Astrocyte (in vitro differentiated cells and primary cell): ENCODE results near the gene KCNMA1. TPM values are rescaled to one million over a fixed set of nuclear protein-coding genes. Genes with fewer than 3 reads are reported as not detected.

ENCODE experiments used
- DNase-seq: peaks from one replicate; pipeline ENCODE4 v3.0.0-alpha.2; 2010; ENCODE audit warnings: low read depth
- FAIRE-seq: peaks from 2 replicates; lab custom pipeline; 2011; peaks lifted over from hg19 to GRCh38; lab: Jason Lieb, UNC
- H2AFZ ChIP-seq: 2 replicates; pipeline ENCODE4 v1.6.0; 2012; ENCODE audit warnings: low read depth, low read length, inconsistent platforms
- H3K27ac ChIP-seq: 2 replicates; pipeline ENCODE4 v1.5.1; 2011; ENCODE audit warnings: low read depth, low read length, inconsistent platforms
- H3K27me3 ChIP-seq: 2 replicates; pipeline ENCODE4 v1.6.0; 2011; ENCODE audit warnings: low read length, inconsistent platforms; ENCODE audit not compliant: insufficient read depth
- H3K36me3 ChIP-seq: 2 replicates; pipeline ENCODE4 v1.5.1; 2011; ENCODE audit warnings: low read length, inconsistent platforms; ENCODE audit not compliant: insufficient read depth
- H3K4me1 ChIP-seq: 2 replicates; pipeline ENCODE4 v1.5.1; 2011; ENCODE audit warnings: low read length, inconsistent platforms; ENCODE audit not compliant: insufficient read depth
- H3K4me2 ChIP-seq: 2 replicates; pipeline ENCODE4 v1.6.0; 2012; ENCODE audit warnings: low read length, inconsistent platforms
- H3K4me3 ChIP-seq: 2 replicates; pipeline ENCODE4 v1.5.1; 2011; ENCODE audit warnings: low read depth, mild to moderate bottlenecking, low read length, inconsistent platforms; ENCODE audit not compliant: insufficient read depth
- H3K79me2 ChIP-seq: 2 replicates; pipeline ENCODE4 v1.6.0; 2012; ENCODE audit warnings: mild to moderate bottlenecking, low read length, inconsistent platforms; ENCODE audit not compliant: insufficient read depth
- H3K9ac ChIP-seq: 2 replicates; pipeline ENCODE4 v1.6.0; 2012; ENCODE audit warnings: mild to moderate bottlenecking, low read length, inconsistent platforms
- H3K9me3 ChIP-seq: 2 replicates; pipeline ENCODE4 v1.5.1; 2012; ENCODE audit warnings: low read depth, mild to moderate bottlenecking, low read length, inconsistent platforms; ENCODE audit not compliant: insufficient read depth
- H4K20me1 ChIP-seq: 2 replicates; pipeline ENCODE4 v1.6.0; 2012; ENCODE audit warnings: low read length, inconsistent platforms; ENCODE audit not compliant: insufficient read depth
- H3K27ac Mint-ChIP-seq: one replicate; pipeline ENCODE4 v1.8.0; 2021; ENCODE audit warnings: mild to moderate bottlenecking, mixed read lengths; ENCODE audit not compliant: unreplicated experiment
- H3K27me3 Mint-ChIP-seq: one replicate; pipeline ENCODE4 v1.8.0; 2021; ENCODE audit warnings: low read depth, mixed read lengths; ENCODE audit not compliant: unreplicated experiment
- H3K36me3 Mint-ChIP-seq: one replicate; pipeline ENCODE4 v1.8.0; 2021; ENCODE audit warnings: low read depth, mixed read lengths; ENCODE audit not compliant: unreplicated experiment
- H3K4me1 Mint-ChIP-seq: one replicate; pipeline ENCODE4 v1.8.0; 2021; ENCODE audit warnings: low read depth, mixed read lengths; ENCODE audit not compliant: unreplicated experiment
- H3K4me3 Mint-ChIP-seq: one replicate; pipeline ENCODE4 v1.8.0; 2021; ENCODE audit warnings: mild to moderate bottlenecking, moderate library complexity, mixed read lengths; ENCODE audit not compliant: unreplicated experiment
- H3K9me3 Mint-ChIP-seq: one replicate; pipeline ENCODE4 v1.8.0; 2021; ENCODE audit warnings: mild to moderate bottlenecking, mixed read lengths; ENCODE audit not compliant: unreplicated experiment
- EZH2 ChIP-seq: IDR thresholded peaks from 2 replicates; pipeline ENCODE4 v1.6.1; 2012; ENCODE audit warnings: mild to moderate bottlenecking, low read length, inconsistent platforms; ENCODE audit not compliant: insufficient read depth
- total RNA-seq: library from RNA; stranded (reverse); gene quantifications from 2 replicates; pipeline ENCODE4 v1.2.1, GENCODE V29; 2021
- TF ChIP-seq, protein P1 (sequence below): IDR thresholded peaks from 2 replicates; pipeline ENCODE4 v1.5.1; 2011; ENCODE audit warnings: low read depth, mild to moderate bottlenecking, inconsistent platforms, low read length, moderate library complexity; ENCODE audit not compliant: insufficient read depth

Gene KCNMA1
- total RNA-seq, 1 donor from 2014 or later = 45.8 TPM

GRCh38 chr10:77474386-77474785 is 163.2 kb downstream of the KCNMA1 start:
- no peak for DNase-seq
- no peak for TF ChIP-seq EZH2
- TF ChIP-seq, protein P1, sequence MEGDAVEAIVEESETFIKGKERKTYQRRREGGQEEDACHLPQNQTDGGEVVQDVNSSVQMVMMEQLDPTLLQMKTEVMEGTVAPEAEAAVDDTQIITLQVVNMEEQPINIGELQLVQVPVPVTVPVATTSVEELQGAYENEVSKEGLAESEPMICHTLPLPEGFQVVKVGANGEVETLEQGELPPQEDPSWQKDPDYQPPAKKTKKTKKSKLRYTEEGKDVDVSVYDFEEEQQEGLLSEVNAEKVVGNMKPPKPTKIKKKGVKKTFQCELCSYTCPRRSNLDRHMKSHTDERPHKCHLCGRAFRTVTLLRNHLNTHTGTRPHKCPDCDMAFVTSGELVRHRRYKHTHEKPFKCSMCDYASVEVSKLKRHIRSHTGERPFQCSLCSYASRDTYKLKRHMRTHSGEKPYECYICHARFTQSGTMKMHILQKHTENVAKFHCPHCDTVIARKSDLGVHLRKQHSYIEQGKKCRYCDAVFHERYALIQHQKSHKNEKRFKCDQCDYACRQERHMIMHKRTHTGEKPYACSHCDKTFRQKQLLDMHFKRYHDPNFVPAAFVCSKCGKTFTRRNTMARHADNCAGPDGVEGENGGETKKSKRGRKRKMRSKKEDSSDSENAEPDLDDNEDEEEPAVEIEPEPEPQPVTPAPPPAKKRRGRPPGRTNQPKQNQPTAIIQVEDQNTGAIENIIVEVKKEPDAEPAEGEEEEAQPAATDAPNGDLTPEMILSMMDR = no peak
- peaks cover 13% of the 10 kb centered on the region for H3K4me1 Mint-ChIP-seq
- Histone ChIP-seq H3K9ac (no peak overlapping the region), H3K36me3 (no peaks in the 10 kb centered on the region), H3K79me2 (no peaks in the 10 kb centered on the region), H3K4me1 (peaks cover 16% of the 10 kb centered on the region), H3K27me3 (no peaks in the 10 kb centered on the region), H2AFZ (no peak overlapping the region), H3K4me3 (no peak overlapping the region), H3K27ac (no peak overlapping the region), H4K20me1 (peaks cover 6% of the 10 kb centered on the region), H3K4me2 (no peak overlapping the region), H3K9me3 (no peaks in the 10 kb centered on the region)
- no peak for FAIRE-seq
- H3K9me3 Mint-ChIP-seq = no peaks in the 10 kb centered on the region
- H3K27me3 Mint-ChIP-seq = no peaks in the 10 kb centered on the region
- H3K36me3 Mint-ChIP-seq = peaks cover 5% of the 10 kb centered on the region
- no peak overlapping the region for H3K27ac Mint-ChIP-seq
- no peak overlapping the region for H3K4me3 Mint-ChIP-seq

- H3K27me3 ChIP-seq = no peaks in the 10 kb centered on the region
- no peak overlapping the region for H3K27ac Mint-ChIP-seq
These were observed 165.5 kb downstream of the KCNMA1 start for GRCh38 chr10:77472146-77472545.

GRCh38 chr10:77471069-77471536 is 166.5 kb downstream of the KCNMA1 start:
- Histone ChIP-seq H3K4me2 (no peak overlapping the region), H3K4me1 (peaks cover 1% of the 10 kb centered on the region), H3K9me3 (no peaks in the 10 kb centered on the region), H4K20me1 (peaks cover 6% of the 10 kb centered on the region), H3K36me3 (no peaks in the 10 kb centered on the region), H3K27me3 (no peaks in the 10 kb centered on the region), H2AFZ (no peak overlapping the region), H3K9ac (no peak overlapping the region), H3K79me2 (no peaks in the 10 kb centered on the region), H3K4me3 (no peak overlapping the region), H3K27ac (no peak overlapping the region)
- TF ChIP-seq, protein P1 = no peak
- no peak for TF ChIP-seq EZH2
- Mint-ChIP-seq H3K27me3 (no peaks in the 10 kb centered on the region), H3K36me3 (peaks cover 6% of the 10 kb centered on the region), H3K4me3 (no peak overlapping the region), H3K27ac (no peak overlapping the region), H3K4me1 (no peaks in the 10 kb centered on the region), H3K9me3 (no peaks in the 10 kb centered on the region)
- FAIRE-seq (no peak), DNase-seq (no peak)

More at GRCh38 chr10:77472146-77472545, 165.5 kb downstream of the KCNMA1 start:
- H3K27ac ChIP-seq = no peak overlapping the region
- no peaks in the 10 kb centered on the region for H3K9me3 Mint-ChIP-seq
- H3K9me3 ChIP-seq = no peaks in the 10 kb centered on the region
- no peak overlapping the region for H2AFZ ChIP-seq
- no peaks in the 10 kb centered on the region for H3K4me1 Mint-ChIP-seq
- FAIRE-seq = no peak
- H3K4me2 ChIP-seq = no peak overlapping the region
- H3K79me2 ChIP-seq = no peaks in the 10 kb centered on the region
- peaks cover 6% of the 10 kb centered on the region for H4K20me1 ChIP-seq
- no peaks in the 10 kb centered on the region for H3K36me3 ChIP-seq
- no peak overlapping the region for H3K4me3 ChIP-seq
- no peak overlapping the region for H3K9ac ChIP-seq
- TF ChIP-seq, protein P1 = no peak
- TF ChIP-seq EZH2 = no peak
- DNase-seq = no peak
- H3K27me3 Mint-ChIP-seq = no peaks in the 10 kb centered on the region
- peaks cover 2% of the 10 kb centered on the region for H3K4me1 ChIP-seq
- no peak overlapping the region for H3K4me3 Mint-ChIP-seq
- H3K36me3 Mint-ChIP-seq = peaks cover 6% of the 10 kb centered on the region
